GM21447 (cell line): Measurements from ENCODE around the gene CXorf65.
A peak's percentile ranks its signal among the peaks of the same experiment; 100 is the strongest.

ENCODE experiments used
- ATAC-seq: cut with Tn5 transposase; IDR thresholded peaks from one replicate; pipeline ENCODE4 v1.9.1; 2021; ENCODE audit not compliant: unreplicated experiment

CXorf65 gene

GRCh38 chrX:71106427-71106826 is at the start of gene CXorf65:
Gene CXorf65 (minus strand): TSS chrX:71106740. CDS start chrX:71106556, 184 bp downstream.
- no peak for ATAC-seq

GRCh38 chrX:71154641-71155040 is 48.1 kb upstream of the CXorf65 start:
- ATAC-seq = no peak

- ATAC-seq = no peak
Measured at GRCh38 chrX:71154196-71154595, 47.7 kb upstream of the CXorf65 start.

- no peak for ATAC-seq
Measured at GRCh38 chrX:71151366-71151765, 44.8 kb upstream of the CXorf65 start.

GRCh38 chrX:71148278-71148663 is 41.7 kb upstream of the CXorf65 start:
- ATAC-seq = no peak

- ATAC-seq = no peak
Measured at GRCh38 chrX:71147496-71148277, 41.1 kb upstream of the CXorf65 start.

- no peak for ATAC-seq
Measured at GRCh38 chrX:71144651-71145050, 38.1 kb upstream of the CXorf65 start, which contains the start of gene NLGN3. Gene NLGN3 (plus strand): TSS chrX:71144841. CDS start chrX:71147750, 2,909 bp downstream.

GRCh38 chrX:71143508-71143907 is 37.0 kb upstream of the CXorf65 start:
- ATAC-seq = no peak

- no peak for ATAC-seq
Measured at GRCh38 chrX:71140440-71140839, 33.9 kb upstream of the CXorf65 start.

GRCh38 chrX:71131510-71131909 is 25.0 kb upstream of the CXorf65 start:
- ATAC-seq = no peak

- ATAC-seq = peak; percentile 65
Measured at GRCh38 chrX:71128915-71129765, 22.6 kb upstream of the CXorf65 start.

- no peak for ATAC-seq
Measured at GRCh38 chrX:71128166-71128833, 21.8 kb upstream of the CXorf65 start.

GRCh38 chrX:71118985-71119535 is 12.5 kb upstream of the CXorf65 start:
- ATAC-seq = peak; percentile 10

GRCh38 chrX:71118032-71118984 is 11.8 kb upstream of the CXorf65 start, which contains the start of gene MED12:
Gene MED12 (plus strand): TSS chrX:71118596. CDS start chrX:71118755, 159 bp downstream.
- ATAC-seq = peak; percentile 90

GRCh38 chrX:71117358-71117757 is 10.8 kb upstream of the CXorf65 start:
- no peak for ATAC-seq

- ATAC-seq = peak; percentile 39
Measured at GRCh38 chrX:71111921-71112431, 5.4 kb upstream of the CXorf65 start.

- peak; percentile 91 for ATAC-seq
Measured at GRCh38 chrX:71111141-71111843, 4.8 kb upstream of the CXorf65 start, which contains the start of gene IL2RG. Gene IL2RG (minus strand): TSS chrX:71111577. CDS start chrX:71111539, 38 bp downstream.

- ATAC-seq = no peak
Measured at GRCh38 chrX:71109051-71109450, 2.5 kb upstream of the CXorf65 start.
